GM12872 (cell line): Measurements from ENCODE around the gene CFAP161.
A peak's percentile ranks its signal among the peaks of the same experiment; 100 is the strongest.

Experiments used
- TF ChIP-seq, protein P1 (sequence below): IDR thresholded peaks from 3 replicates; pipeline ENCODE4 v1.5.1; 2011; ENCODE audit warnings: low read depth, mild to moderate bottlenecking, low read length, moderate library complexity; ENCODE audit not compliant: insufficient read depth

Gene CFAP161

DNA sequence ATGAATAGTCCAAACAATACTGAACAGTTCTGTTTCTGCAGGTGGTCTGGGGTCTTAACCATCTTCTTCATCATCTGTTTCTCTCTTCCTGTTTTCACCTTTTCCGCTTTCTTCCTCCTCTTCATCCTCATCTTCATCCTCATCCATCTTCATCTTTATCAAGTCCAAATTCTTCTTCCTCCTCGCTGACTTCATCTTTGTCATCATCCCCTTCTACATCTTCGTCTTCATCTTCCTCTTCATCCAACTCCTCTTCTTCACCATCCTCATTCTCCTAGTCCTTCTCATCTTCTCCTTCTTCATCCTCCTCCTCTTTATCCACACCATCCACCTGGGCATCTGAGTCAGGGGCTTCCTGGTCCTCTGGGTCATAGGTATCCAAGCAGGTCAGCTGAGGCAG lies 16.5 kb upstream of the CFAP161 start:
- TF ChIP-seq, protein P1, sequence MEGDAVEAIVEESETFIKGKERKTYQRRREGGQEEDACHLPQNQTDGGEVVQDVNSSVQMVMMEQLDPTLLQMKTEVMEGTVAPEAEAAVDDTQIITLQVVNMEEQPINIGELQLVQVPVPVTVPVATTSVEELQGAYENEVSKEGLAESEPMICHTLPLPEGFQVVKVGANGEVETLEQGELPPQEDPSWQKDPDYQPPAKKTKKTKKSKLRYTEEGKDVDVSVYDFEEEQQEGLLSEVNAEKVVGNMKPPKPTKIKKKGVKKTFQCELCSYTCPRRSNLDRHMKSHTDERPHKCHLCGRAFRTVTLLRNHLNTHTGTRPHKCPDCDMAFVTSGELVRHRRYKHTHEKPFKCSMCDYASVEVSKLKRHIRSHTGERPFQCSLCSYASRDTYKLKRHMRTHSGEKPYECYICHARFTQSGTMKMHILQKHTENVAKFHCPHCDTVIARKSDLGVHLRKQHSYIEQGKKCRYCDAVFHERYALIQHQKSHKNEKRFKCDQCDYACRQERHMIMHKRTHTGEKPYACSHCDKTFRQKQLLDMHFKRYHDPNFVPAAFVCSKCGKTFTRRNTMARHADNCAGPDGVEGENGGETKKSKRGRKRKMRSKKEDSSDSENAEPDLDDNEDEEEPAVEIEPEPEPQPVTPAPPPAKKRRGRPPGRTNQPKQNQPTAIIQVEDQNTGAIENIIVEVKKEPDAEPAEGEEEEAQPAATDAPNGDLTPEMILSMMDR: no peak

DNA sequence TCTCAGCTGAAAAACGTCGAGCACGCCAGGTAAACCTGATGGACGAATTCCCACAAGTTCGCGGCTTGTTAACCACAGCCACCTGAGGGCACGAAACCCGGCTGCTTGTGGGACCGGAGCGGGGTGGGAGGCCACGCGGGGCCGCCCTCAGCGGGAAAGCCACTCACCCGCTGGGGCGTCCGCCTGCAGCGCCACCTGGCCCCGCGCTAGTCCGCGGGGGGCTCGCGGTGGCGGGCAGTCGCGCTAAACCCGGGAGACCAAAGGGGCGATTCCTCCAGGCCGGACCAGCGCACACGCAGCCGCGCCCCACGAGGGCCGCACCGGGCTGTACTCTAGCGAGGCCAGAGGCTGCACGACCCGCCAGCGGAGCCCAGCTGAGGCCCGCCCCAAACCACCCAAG lies 15.7 kb upstream of the CFAP161 start:
- TF ChIP-seq, protein P1: no peak

DNA sequence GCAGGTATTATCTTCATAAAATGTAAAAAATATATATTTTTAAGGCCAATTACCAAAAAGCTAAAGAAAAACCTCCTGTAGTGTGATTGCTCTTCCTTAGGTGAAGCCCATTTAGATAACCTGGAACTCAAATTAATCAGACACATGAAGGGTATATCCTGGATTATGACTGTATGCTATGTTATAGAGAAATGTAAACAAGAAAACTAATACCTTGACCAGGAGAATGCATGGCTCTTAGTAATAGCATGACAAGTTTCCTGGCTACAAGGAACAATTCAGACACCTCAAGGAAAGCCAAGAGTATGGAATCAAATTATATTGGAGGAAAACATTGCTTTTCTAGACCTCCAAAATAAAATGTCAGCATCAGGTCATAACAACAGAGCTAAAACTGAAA lies 14.0 kb upstream of the CFAP161 start:
- TF ChIP-seq, protein P1: no peak

DNA sequence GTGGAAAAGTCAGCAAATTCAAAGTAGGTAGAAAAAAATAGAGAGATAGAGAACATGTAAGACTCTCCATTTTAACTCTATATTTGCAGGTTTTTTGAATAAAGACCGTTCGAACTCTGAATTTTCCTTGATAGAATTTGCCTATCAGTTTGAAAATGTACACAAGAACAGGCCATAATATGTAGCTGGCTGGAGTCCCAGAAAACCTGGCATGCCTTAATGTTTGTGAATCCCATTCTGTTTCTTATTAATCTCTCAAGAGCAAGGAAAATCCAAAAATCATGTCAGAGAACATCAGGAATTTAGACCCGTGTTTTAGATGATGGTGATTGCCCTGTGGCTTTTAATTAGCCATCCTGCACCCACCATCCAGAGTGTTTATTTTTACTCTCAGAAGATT lies 7.2 kb upstream of the CFAP161 start:
- TF ChIP-seq, protein P1: no peak

DNA sequence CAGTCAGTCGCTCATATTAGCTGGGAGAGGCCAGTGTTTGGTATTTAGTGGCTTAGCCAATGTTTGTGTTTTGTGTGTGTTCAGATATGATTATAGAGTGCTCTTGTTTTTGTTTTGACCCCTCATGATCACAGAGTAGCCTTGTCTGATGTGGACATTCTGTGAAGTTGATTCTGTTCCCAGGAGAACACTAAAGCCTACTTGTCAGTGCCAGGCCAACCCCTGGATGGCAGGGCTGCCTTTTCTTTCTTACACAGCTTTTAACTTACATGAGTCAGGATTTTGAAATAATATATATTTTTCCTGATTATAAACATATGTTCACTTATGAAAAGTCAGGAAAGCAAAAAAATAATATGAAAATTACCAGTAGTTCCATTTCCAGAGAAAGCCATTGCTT lies 11.9 kb downstream of the CFAP161 start:
- TF ChIP-seq, protein P1: no peak

DNA sequence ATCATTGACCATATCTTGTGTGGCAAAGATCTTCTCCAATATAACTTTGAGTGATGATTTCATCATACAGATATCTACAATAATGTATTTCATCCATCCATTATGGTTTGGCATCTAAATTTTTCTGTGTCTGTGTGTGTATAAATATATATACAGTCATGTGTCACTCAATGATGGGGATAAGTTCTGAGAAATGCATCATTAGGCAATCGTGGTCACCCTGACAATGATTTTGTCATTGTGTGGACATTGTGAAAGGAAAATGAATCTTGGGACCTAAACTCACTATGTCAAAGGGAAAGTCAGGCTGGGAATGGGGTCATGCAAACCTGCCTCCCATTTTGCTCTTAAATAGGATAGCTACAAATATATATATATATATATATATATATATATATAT lies 12.4 kb downstream of the CFAP161 start:
- TF ChIP-seq, protein P1: no peak

DNA sequence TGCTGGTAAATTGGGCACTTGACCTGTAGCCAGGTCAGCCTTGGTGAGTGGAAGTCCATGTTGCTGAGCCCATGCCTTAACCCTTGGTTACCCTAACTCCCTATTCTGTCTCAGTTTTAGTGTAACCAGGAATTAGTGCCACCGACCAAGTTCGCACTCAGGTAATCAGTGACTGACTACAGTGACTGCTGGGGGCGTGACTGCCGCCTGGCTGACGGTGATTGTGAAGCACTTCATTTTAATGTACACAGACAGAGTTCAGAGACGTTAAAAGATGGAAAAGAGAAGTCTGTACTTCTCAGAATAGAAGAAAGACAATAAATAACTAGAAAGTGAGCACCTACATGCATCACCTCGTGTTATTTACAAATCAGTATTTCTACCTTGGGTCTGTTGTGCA lies 17.3 kb downstream of the CFAP161 start:
- TF ChIP-seq, protein P1: no peak

DNA sequence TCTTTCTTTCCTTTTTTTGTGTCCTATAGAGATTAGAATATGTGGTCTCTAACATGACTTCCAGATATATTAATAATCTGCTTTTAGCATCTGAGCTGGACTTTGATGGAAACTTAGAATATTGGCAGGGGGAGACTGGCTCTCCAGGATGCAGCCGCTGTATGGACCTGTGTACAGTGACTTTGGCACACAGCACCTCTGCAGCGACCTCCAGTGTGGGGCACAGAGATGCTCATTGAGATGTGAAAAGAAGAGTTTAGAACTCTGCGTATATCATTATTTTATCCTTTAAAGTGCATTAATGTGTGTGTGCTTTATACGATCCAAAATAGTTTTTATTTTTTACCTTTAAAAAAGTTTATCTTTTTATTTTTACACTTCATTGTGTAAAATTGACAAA lies 18.3 kb downstream of the CFAP161 start:
- TF ChIP-seq, protein P1: peak; percentile 21; the same call in 1 of the 3 replicates
